ENCODE data around the gene HSD17B8. TPM values are rescaled to one million over a fixed set of nuclear protein-coding genes. Genes with fewer than 3 reads are reported as not detected.

HSD17B8 gene
- polyA plus RNA-seq, 1 donor (not counting 4 experiments of a cell fraction or from before 2014, with no cell fraction given): 18.6 TPM

DNA sequence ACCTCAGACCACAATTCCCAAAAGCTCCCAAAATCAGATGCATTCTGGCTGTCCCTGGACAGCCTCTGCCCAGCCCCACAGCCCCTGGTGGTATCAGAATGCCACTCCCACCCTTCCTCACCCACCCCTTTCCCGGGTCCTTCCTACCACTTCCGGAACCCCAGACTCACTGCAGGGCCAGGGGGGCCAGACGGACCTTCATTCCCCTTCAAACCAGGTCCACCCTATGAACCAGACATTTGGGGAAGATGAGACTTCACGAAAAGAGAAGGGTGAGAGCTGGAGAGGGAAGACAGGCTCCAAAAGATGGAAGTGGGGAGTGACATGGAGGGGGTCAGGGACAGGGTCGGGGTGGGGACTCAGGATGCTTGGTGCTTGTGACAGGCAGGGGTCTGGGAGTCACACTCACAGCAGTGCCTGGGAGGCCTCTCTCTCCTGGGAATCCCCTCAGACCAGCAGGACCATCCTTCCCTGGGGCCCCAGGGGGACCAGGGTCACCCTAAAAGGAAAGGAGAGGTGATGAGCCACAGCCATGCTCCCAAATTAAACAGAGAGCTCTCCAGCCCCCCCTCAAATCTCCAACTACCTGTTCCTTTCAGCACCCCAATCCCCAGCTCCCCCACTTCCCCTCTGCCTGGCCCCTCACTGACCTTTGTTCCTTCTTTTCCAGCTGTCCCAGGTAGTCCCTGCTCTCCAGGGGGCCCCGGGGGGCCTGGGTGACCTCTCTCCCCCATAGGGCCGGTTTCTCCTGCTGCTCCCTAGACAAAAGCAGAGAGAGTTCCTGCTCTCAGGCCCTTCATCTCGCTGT is 32.4 kb upstream of the HSD17B8 start:
- FAIRE-seq: no peak
- H3K27ac ChIP-seq (ENCODE audit: control insufficient read depth, insufficient read depth, low read length): no peak overlapping the region

DNA sequence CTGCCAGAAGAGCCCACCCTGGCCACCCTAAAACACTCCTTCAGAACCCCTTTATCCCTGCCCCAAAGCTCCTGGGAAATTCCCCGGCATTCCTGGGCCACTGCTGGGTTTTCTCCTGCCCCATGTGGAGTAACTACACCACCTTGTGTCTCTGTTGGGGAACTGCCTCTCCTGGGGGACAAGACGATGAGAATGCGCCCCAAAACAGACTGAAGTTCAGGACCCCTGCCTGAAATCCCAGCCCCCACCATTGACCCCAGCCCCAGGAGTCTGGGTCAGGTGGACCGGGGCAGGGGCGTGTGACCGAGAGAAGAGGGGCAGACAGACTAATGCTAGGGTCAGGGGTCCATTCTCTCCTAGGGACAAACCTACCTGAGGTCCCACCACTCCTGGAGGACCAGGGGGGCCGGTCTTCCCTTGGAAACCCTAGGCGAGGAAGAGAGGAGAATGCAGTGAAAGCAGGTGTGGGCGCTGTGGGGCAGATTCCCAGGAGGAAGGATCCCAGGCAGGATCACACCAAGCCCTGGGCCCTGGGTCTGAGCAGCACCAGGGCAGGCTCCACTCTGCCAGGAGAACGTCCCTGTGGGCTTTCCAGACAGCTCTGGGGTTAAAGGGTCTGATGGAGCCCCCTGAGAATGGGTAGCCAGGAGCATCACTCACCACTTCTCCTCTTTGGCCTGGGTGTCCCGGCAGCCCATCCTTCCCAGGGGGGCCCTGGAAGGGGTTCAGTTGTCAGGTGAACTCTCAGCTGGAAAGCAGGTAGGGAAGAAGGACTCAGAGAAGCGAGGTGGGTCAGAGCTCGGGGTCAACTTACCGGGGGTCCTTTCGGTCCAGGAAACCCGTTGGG is 31.5 kb upstream of the HSD17B8 start:
- Histone ChIP-seq H3K4me2 (ENCODE audit: control insufficient read depth, extremely low read depth, insufficient read depth, low read depth, low read length) (no peak overlapping the region), H3K27me3 (ENCODE audit: control insufficient read depth, extremely low read depth, insufficient read depth, low read length) (peaks cover 2% of the 10 kb centered on the region), H2AFZ (ENCODE audit: control insufficient read depth, low read length) (no peak overlapping the region), H3K9me1 (ENCODE audit: control insufficient read depth, extremely low read depth, insufficient read depth, low read length) (no peaks in the 10 kb centered on the region), H3K36me3 (ENCODE audit: control insufficient read depth in 2 of 2, extremely low read depth in 1 of 2, insufficient read depth in 2 of 2, low read length in 2 of 2) (no peaks in the 10 kb centered on the region), H4K20me1 (ENCODE audit: control insufficient read depth, extremely low read depth, insufficient read depth, low read length) (no peaks in the 10 kb centered on the region), H3K4me1 (ENCODE audit: control insufficient read depth, extremely low read depth, insufficient read depth, low read length) (no peaks in the 10 kb centered on the region), H3K9ac (ENCODE audit: control insufficient read depth, extremely low read depth, insufficient read depth, low read length) (no peak overlapping the region), H3K79me2 (ENCODE audit: control insufficient read depth, insufficient read depth, low read length) (no peaks in the 10 kb centered on the region), H3K27ac (ENCODE audit: control insufficient read depth, insufficient read depth, low read length) (no peak overlapping the region), H3K9me3 (ENCODE audit: control insufficient read depth, low read depth, low read length) (no peaks in the 10 kb centered on the region), H3K4me3 (ENCODE audit: control insufficient read depth in 2 of 3, extremely low read depth in 1 of 3, insufficient read depth in 2 of 3, low read depth in 1 of 3, low read length in 3 of 3) (no peak overlapping the region)
- DNase-seq (ENCODE audit: low read depth, low spot score): no peak
- TF ChIP-seq EZH2 (IDR thresholded peaks at IDR 0.05; ENCODE audit: low read length): no peak
- TF ChIP-seq, protein P1, sequence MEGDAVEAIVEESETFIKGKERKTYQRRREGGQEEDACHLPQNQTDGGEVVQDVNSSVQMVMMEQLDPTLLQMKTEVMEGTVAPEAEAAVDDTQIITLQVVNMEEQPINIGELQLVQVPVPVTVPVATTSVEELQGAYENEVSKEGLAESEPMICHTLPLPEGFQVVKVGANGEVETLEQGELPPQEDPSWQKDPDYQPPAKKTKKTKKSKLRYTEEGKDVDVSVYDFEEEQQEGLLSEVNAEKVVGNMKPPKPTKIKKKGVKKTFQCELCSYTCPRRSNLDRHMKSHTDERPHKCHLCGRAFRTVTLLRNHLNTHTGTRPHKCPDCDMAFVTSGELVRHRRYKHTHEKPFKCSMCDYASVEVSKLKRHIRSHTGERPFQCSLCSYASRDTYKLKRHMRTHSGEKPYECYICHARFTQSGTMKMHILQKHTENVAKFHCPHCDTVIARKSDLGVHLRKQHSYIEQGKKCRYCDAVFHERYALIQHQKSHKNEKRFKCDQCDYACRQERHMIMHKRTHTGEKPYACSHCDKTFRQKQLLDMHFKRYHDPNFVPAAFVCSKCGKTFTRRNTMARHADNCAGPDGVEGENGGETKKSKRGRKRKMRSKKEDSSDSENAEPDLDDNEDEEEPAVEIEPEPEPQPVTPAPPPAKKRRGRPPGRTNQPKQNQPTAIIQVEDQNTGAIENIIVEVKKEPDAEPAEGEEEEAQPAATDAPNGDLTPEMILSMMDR (optimal IDR thresholded peaks at IDR 0.05 in 1 of 3, IDR thresholded peaks at IDR 0.05 in 1 of 3, conservative IDR thresholded peaks at IDR 0.05 in 1 of 3; ENCODE audit: extremely low read depth in 1 of 3, insufficient read depth in 2 of 3, low read length in 3 of 3): peak; percentile 77 to 87 (median 80)
- peak; percentile 51 for FAIRE-seq
- dilution Hi-C loops (cut with MboI; ENCODE audit: extremely low pct_ligation_motif_present, low sequenced_read_pairs): no loop called here

More for the DNA sequence above, 32.4 kb upstream of the HSD17B8 start:
- Histone ChIP-seq H3K4me3 (ENCODE audit: control insufficient read depth in 2 of 3, extremely low read depth in 1 of 3, insufficient read depth in 2 of 3, low read depth in 1 of 3, low read length in 3 of 3) (no peak overlapping the region), H3K9ac (ENCODE audit: control insufficient read depth, extremely low read depth, insufficient read depth, low read length) (no peak overlapping the region), H3K9me3 (ENCODE audit: control insufficient read depth, low read depth, low read length) (no peaks in the 10 kb centered on the region), H3K36me3 (ENCODE audit: control insufficient read depth in 2 of 2, extremely low read depth in 1 of 2, insufficient read depth in 2 of 2, low read length in 2 of 2) (no peaks in the 10 kb centered on the region), H3K9me1 (ENCODE audit: control insufficient read depth, extremely low read depth, insufficient read depth, low read length) (no peaks in the 10 kb centered on the region), H3K4me1 (ENCODE audit: control insufficient read depth, extremely low read depth, insufficient read depth, low read length) (no peaks in the 10 kb centered on the region), H3K4me2 (ENCODE audit: control insufficient read depth, extremely low read depth, insufficient read depth, low read depth, low read length) (no peak overlapping the region), H3K79me2 (ENCODE audit: control insufficient read depth, insufficient read depth, low read length) (no peaks in the 10 kb centered on the region), H3K27me3 (ENCODE audit: control insufficient read depth, extremely low read depth, insufficient read depth, low read length) (peaks cover 2% of the 10 kb centered on the region), H2AFZ (ENCODE audit: control insufficient read depth, low read length) (no peak overlapping the region), H4K20me1 (ENCODE audit: control insufficient read depth, extremely low read depth, insufficient read depth, low read length) (no peaks in the 10 kb centered on the region)
- dilution Hi-C loops (cut with MboI; ENCODE audit: extremely low pct_ligation_motif_present, low sequenced_read_pairs): no loop called here
- no peak for TF ChIP-seq EZH2 (IDR thresholded peaks at IDR 0.05; ENCODE audit: low read length)
- TF ChIP-seq, protein P1 (optimal IDR thresholded peaks at IDR 0.05 in 1 of 3, IDR thresholded peaks at IDR 0.05 in 1 of 3, conservative IDR thresholded peaks at IDR 0.05 in 1 of 3; ENCODE audit: extremely low read depth in 1 of 3, insufficient read depth in 2 of 3, low read length in 3 of 3): no peak
- no peak for DNase-seq (ENCODE audit: low read depth, low spot score)

Data from keratinocyte (primary cell).